GM12801 (cell line): ENCODE data around the gene PLXNA2.

Experiments
- TF ChIP-seq, protein P1 (sequence below): IDR thresholded peaks from one replicate; pipeline ENCODE4 v1.5.1; 2011; ENCODE audit warnings: control low read depth; ENCODE audit not compliant: insufficient read length; ENCODE audit errors: extremely low read depth

Gene PLXNA2

GRCh38 chr1:208024406-208024805 lies 219.8 kb downstream of the PLXNA2 start:
- TF ChIP-seq, protein P1, sequence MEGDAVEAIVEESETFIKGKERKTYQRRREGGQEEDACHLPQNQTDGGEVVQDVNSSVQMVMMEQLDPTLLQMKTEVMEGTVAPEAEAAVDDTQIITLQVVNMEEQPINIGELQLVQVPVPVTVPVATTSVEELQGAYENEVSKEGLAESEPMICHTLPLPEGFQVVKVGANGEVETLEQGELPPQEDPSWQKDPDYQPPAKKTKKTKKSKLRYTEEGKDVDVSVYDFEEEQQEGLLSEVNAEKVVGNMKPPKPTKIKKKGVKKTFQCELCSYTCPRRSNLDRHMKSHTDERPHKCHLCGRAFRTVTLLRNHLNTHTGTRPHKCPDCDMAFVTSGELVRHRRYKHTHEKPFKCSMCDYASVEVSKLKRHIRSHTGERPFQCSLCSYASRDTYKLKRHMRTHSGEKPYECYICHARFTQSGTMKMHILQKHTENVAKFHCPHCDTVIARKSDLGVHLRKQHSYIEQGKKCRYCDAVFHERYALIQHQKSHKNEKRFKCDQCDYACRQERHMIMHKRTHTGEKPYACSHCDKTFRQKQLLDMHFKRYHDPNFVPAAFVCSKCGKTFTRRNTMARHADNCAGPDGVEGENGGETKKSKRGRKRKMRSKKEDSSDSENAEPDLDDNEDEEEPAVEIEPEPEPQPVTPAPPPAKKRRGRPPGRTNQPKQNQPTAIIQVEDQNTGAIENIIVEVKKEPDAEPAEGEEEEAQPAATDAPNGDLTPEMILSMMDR: no peak

- TF ChIP-seq, protein P1: no peak
Observed at GRCh38 chr1:208019257-208019656, 224.9 kb downstream of the PLXNA2 start.

DNA sequence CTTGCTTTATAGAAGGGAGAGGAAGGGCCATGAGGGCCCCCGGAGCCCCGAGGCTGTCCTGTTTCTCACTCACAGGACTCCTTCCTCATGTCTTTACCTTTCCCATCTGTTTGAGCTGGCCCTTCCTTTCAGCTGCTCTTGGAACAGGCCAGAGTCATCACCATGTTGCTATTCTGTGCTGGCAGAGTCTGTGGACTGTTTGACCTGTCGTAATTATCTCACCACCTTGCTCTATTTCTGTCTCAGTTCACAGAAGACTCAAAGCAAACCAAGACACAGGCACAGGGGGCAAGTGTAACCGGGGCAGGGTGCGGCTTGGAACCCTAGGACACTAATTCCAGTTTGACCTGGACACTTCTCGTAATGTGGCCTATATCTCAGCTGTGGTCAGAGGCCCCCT lies 228.9 kb downstream of the PLXNA2 start:
- TF ChIP-seq, protein P1: no peak

GRCh38 chr1:208013210-208013609 lies 231.0 kb downstream of the PLXNA2 start:
- TF ChIP-seq, protein P1: no peak

DNA sequence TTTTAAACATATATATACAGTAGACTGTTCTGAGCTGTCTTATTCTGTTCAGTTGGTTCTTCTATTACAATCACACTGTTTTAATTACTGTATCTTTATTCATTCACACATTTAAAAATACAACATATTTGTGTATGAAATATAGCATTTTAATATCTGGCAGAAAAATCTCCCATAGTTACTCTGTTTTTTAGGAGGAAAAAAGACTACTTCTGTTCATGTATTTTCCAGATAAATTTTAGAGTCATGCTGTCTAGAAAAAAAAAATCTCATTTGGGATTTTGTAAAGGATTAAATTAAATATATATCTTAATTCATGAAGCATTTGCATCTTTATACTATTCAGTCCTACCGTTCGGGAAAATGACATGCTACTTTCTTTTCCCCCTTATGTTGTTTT lies 231.5 kb downstream of the PLXNA2 start:
- TF ChIP-seq, protein P1: no peak

DNA sequence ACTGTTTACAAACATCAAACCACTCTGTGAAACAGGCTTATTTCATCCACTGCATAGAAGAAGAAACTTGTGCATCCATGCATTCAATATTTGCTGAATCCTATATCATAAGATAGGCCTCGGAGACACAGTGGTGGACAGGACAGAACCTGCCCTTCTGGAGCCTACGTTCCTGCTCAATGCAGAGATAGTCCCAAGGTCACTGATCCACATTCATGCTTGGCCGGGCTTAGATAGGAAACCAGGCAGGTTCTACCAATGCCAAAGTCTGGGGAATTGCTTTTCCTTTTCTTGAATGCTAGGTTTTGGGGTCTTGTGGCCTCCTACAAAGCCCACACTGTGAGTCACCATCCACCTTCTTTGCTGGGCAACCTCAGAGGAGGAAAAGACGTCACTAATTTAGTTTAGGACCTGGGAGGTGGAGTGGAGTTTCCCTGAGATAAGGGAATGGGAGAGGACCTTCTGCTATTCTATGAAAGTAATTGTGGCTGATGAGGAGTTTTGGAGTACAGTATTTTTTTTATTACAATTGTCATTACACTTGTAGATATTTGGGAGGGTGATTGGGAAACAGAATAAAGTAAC lies 233.6 kb downstream of the PLXNA2 start:
- TF ChIP-seq, protein P1: no peak

DNA sequence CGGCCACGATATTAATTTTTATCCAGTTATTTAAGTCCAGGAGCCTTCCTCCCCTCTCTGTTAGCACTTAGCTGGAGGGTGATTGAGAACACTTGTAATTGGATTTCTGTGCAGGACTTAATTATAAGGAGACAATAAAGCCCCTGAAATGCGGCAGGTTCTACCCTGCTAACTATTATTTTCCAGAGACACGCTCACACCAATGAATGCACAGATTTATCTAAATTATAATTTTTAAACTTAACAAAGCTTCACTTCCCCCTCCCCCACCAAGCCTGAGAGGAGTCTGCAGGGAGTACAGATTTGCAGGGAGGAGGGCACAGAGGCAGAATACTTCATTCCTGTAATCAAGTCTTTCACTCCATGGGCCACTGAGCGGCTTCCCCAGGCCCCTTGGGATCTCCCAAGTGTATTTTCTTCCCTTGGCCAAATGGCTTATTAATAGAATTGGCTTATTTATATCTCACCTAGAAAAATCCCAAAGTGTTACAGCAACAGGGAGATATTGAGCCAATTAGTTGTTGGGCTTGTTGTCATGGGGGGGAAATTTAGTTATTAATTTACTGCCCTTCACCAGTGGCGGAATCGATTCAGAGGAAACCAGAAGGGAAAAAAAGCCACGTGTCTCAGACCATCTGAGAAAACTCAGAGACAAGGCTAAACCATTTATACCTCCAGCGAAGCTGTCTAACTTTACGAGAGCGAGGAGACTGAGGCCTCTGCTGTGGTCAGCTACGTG lies 234.3 kb downstream of the PLXNA2 start:
- TF ChIP-seq, protein P1: no peak
